Measurements from ENCODE around the gene RXRA. TPM values are rescaled to one million over a fixed set of nuclear protein-coding genes. Genes with fewer than 3 reads are reported as not detected.

RXRA gene
- total RNA-seq, 1 donor from 2014 or later: 22.8 TPM

DNA sequence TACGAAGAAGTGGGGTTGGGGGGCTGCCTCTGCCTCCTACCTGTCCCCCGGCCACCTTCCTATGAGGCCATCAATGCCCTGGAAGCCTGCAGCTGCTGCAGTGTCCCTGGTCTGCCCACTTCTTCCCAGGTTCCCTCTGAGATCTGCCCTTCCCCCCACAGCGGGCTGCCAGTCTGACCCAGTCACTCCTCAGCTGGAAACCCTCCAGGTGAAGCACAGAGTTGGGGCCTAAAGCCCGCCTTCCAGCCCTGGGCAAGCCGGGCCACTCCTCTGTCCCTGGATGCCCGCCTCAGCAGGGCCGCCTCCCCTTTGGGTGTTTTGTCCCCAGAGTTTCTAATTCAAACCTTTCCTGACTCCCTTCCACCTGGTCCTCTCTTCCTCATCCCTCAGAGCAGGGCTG is 137.0 kb downstream of the RXRA start:
- no peak for DNase-seq (ENCODE audit: low spot score)
- no peaks in the 10 kb centered on the region for H3K36me3 Mint-ChIP-seq (ENCODE audit: low read depth)
- H3K4me1 Mint-ChIP-seq (ENCODE audit: low read depth): no peaks in the 10 kb centered on the region
- H3K9me3 Mint-ChIP-seq: no peaks in the 10 kb centered on the region
- intact Hi-C loops (cut with micrococcal nuclease): no loop called here
- H3K27me3 Mint-ChIP-seq (ENCODE audit: low read depth): no peaks in the 10 kb centered on the region
- H3K4me3 Mint-ChIP-seq (ENCODE audit: low read depth): no peak overlapping the region
- H3K27ac Mint-ChIP-seq: no peak overlapping the region

GRCh38 chr9:134466869-134467616 is 140.8 kb downstream of the RXRA start:
- Mint-ChIP-seq H3K27me3 (ENCODE audit: low read depth) (no peaks in the 10 kb centered on the region), H3K36me3 (ENCODE audit: low read depth) (no peaks in the 10 kb centered on the region), H3K4me3 (ENCODE audit: low read depth) (no peak overlapping the region), H3K27ac (no peak overlapping the region), H3K4me1 (ENCODE audit: low read depth) (no peaks in the 10 kb centered on the region), H3K9me3 (no peaks in the 10 kb centered on the region)
- no peak for DNase-seq (ENCODE audit: low spot score)
- intact Hi-C loops (cut with micrococcal nuclease): no loop called here

GRCh38 chr9:134468358-134468757 is 142.1 kb downstream of the RXRA start:
- Mint-ChIP-seq H3K36me3 (ENCODE audit: low read depth) (no peaks in the 10 kb centered on the region), H3K27ac (no peak overlapping the region), H3K27me3 (ENCODE audit: low read depth) (no peaks in the 10 kb centered on the region), H3K4me1 (ENCODE audit: low read depth) (no peaks in the 10 kb centered on the region), H3K4me3 (ENCODE audit: low read depth) (no peak overlapping the region), H3K9me3 (no peaks in the 10 kb centered on the region)
- no peak for DNase-seq (ENCODE audit: low spot score)
- intact Hi-C loops (cut with micrococcal nuclease): no loop called here

DNA sequence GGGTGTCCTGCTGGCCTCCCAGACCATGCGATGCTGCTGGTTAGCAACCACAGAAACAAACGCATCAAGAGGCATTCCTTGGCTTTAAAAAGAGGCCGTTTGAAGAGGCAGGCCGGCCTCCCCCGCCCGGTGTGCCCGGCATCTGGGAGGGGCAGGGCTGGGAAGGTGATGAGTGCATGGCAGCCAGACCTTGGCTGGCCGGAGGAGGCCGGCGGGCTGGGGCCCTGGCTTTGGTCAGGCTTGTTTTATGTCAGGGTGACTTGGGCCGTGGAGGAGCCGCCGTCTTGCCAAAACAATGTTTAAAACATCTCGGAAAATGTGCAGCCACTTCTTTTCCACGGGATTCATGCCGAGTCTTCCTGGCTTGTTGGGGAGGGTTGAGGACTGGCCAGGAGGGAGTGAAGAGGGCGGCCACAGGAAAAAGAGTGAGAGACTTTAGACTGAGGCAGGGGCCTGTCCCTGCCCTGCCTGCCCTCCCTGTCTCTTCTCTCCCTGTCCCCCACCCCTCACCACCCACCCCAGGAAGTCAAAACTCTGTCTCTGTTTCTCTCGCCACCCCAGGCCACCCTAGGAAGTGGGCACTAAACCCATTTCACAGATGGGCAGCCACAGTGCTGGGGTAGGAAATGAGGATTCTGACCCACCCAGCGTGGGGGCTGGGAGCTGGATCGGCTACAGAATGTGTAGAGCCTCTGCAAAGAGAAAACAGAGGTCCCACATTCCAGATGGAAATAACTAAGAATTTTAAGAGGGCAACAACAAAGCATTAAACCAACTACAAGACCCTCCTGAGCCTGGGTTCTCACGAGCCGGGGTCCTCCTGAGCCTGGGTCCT is 143.0 kb downstream of the RXRA start:
- DNase-seq (ENCODE audit: low spot score): no peak
- Mint-ChIP-seq H3K36me3 (ENCODE audit: low read depth) (no peaks in the 10 kb centered on the region), H3K9me3 (no peaks in the 10 kb centered on the region), H3K27ac (no peak overlapping the region), H3K4me1 (ENCODE audit: low read depth) (no peaks in the 10 kb centered on the region), H3K27me3 (ENCODE audit: low read depth) (no peaks in the 10 kb centered on the region), H3K4me3 (ENCODE audit: low read depth) (no peak overlapping the region)
- intact Hi-C loops (cut with micrococcal nuclease): no loop called here

- H3K27ac Mint-ChIP-seq: no peak overlapping the region
- no peaks in the 10 kb centered on the region for H3K36me3 Mint-ChIP-seq (ENCODE audit: low read depth)
- intact Hi-C loops (cut with micrococcal nuclease): no loop called here
- no peaks in the 10 kb centered on the region for H3K4me1 Mint-ChIP-seq (ENCODE audit: low read depth)
- no peak for DNase-seq (ENCODE audit: low spot score)
- H3K4me3 Mint-ChIP-seq (ENCODE audit: low read depth): no peak overlapping the region
- H3K9me3 Mint-ChIP-seq: no peaks in the 10 kb centered on the region
- no peaks in the 10 kb centered on the region for H3K27me3 Mint-ChIP-seq (ENCODE audit: low read depth)
Measured at GRCh38 chr9:134472256-134472655, 146.0 kb downstream of the RXRA start.

GRCh38 chr9:134473141-134474054 is 147.1 kb downstream of the RXRA start:
- Mint-ChIP-seq H3K4me1 (ENCODE audit: low read depth) (no peaks in the 10 kb centered on the region), H3K36me3 (ENCODE audit: low read depth) (no peaks in the 10 kb centered on the region), H3K4me3 (ENCODE audit: low read depth) (no peak overlapping the region), H3K27me3 (ENCODE audit: low read depth) (no peaks in the 10 kb centered on the region), H3K27ac (no peak overlapping the region), H3K9me3 (no peaks in the 10 kb centered on the region)
- DNase-seq (ENCODE audit: low spot score): no peak
- intact Hi-C loops (cut with micrococcal nuclease): no loop called here

DNA sequence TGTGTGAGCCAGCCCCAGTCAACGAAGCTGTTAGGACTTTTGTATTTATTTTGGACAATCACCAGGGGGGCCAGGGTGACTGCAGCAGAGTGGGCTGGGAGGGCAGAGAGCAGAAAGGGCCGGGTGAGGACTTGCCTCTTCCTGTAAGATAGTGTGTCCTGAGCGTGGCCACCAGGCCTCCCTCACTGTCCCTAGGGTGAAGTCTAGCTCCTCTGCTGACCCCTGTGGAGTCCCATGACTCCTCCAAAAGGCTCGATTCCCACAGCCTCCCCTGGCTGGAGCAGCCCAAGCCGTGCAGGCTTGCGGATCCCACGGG is 147.8 kb downstream of the RXRA start:
- Mint-ChIP-seq H3K27me3 (ENCODE audit: low read depth) (no peaks in the 10 kb centered on the region), H3K4me3 (ENCODE audit: low read depth) (no peak overlapping the region), H3K27ac (no peak overlapping the region), H3K4me1 (ENCODE audit: low read depth) (no peaks in the 10 kb centered on the region), H3K9me3 (no peaks in the 10 kb centered on the region), H3K36me3 (ENCODE audit: low read depth) (no peaks in the 10 kb centered on the region)
- intact Hi-C loops (cut with micrococcal nuclease): no loop called here
- no peak for DNase-seq (ENCODE audit: low spot score)

GRCh38 chr9:134475011-134475790 is 148.9 kb downstream of the RXRA start:
- H3K9me3 Mint-ChIP-seq: no peaks in the 10 kb centered on the region
- intact Hi-C loops (cut with micrococcal nuclease): no loop called here
- no peak overlapping the region for H3K27ac Mint-ChIP-seq
- no peak overlapping the region for H3K4me3 Mint-ChIP-seq (ENCODE audit: low read depth)
- no peak for DNase-seq (ENCODE audit: low spot score)
- H3K27me3 Mint-ChIP-seq (ENCODE audit: low read depth): no peaks in the 10 kb centered on the region
- no peaks in the 10 kb centered on the region for H3K36me3 Mint-ChIP-seq (ENCODE audit: low read depth)
- no peaks in the 10 kb centered on the region for H3K4me1 Mint-ChIP-seq (ENCODE audit: low read depth)

DNA sequence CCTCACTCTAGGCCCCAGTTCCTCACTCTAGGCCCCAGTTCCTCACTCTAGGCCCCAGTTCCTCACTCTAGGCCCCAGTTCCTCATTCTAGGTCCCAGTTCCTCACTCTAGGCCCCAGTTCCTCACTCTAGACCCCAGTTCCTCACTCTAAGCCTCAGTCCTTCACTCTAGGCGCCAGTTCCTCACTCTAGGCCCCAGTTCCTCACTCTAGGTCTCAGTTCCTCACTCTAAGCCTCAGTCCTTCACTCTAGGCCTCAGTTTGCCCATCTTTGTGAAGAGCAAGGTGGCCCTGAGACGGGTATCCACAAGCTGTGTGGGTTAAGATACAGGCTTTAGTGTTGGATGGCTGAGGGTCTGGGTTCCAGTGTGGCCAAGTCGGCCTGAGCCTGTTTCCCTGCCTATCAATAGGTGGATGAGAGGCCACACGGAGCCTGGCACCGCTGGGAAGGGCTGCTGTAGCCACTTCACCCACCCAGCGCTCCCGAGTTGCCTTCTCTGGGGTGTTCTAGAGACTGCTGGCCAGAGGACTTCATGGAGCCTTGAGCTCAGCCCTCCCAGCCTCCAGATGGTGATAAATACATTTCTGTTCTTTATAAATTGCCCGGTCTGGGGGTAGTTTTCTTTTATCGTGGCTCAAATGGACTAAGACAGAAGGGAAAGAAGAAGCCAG is 150.2 kb downstream of the RXRA start:
- intact Hi-C loops (cut with micrococcal nuclease): no loop called here
- no peak overlapping the region for H3K4me3 Mint-ChIP-seq (ENCODE audit: low read depth)
- H3K9me3 Mint-ChIP-seq: no peaks in the 10 kb centered on the region
- DNase-seq (ENCODE audit: low spot score): no peak
- no peak overlapping the region for H3K27ac Mint-ChIP-seq
- no peaks in the 10 kb centered on the region for H3K4me1 Mint-ChIP-seq (ENCODE audit: low read depth)
- H3K36me3 Mint-ChIP-seq (ENCODE audit: low read depth): no peaks in the 10 kb centered on the region
- H3K27me3 Mint-ChIP-seq (ENCODE audit: low read depth): no peaks in the 10 kb centered on the region

DNA sequence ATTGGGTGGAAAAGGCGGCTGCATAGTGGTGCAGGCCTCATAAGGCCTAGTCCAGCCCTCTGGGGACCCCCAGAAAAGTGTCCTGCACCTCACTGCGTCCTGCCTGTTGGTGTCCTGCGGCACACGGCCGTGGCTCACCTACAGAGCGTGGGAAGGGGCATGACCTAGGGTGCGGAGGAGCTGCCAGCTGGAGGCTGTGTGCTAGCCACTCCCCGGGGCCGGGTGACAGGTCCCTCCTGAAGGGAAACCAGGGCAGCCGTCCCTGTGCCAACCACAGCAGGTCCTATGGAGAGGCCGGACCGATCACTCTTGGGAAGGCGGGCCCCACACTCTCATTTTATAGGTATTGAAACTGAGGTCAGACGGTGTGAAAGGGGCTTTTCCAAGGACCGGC is 150.7 kb downstream of the RXRA start:
- Mint-ChIP-seq H3K4me1 (ENCODE audit: low read depth) (no peaks in the 10 kb centered on the region), H3K27me3 (ENCODE audit: low read depth) (no peaks in the 10 kb centered on the region), H3K9me3 (no peaks in the 10 kb centered on the region), H3K36me3 (ENCODE audit: low read depth) (no peaks in the 10 kb centered on the region), H3K27ac (no peak overlapping the region), H3K4me3 (ENCODE audit: low read depth) (no peak overlapping the region)
- no peak for DNase-seq (ENCODE audit: low spot score)
- intact Hi-C loops (cut with micrococcal nuclease): no loop called here

DNA sequence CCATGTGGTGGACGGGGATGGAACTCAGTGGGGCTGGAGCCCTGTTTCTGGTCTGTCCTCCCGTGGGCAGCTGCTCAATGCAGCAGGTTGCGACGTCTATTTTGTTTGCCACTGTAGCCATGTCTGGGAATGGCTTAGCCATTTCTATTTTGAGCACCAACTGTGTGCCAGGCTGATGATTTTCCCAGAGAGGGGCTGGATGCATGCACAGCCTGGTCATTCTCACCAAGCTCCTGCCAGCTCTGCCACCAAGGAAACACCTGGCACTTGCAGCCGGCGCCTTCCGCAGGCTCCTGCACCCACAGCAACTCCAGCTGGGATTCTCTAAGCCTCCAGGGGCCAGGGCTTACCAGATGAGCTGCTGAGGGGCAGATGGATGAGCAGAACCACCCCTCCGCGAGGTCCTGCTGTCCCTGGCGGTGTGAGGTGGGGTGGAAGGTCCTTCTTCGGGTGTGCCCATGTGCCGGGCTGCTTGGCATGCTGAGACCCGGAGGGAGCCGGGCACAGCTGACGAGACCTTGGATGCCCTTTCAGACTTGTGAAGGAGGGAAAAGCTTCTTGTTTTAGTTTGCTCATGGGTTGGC is 151.2 kb downstream of the RXRA start:
- H3K4me3 Mint-ChIP-seq (ENCODE audit: low read depth): no peak overlapping the region
- intact Hi-C loops (cut with micrococcal nuclease): no loop called here
- no peak for DNase-seq (ENCODE audit: low spot score)
- no peaks in the 10 kb centered on the region for H3K27me3 Mint-ChIP-seq (ENCODE audit: low read depth)
- H3K36me3 Mint-ChIP-seq (ENCODE audit: low read depth): no peaks in the 10 kb centered on the region
- H3K4me1 Mint-ChIP-seq (ENCODE audit: low read depth): no peaks in the 10 kb centered on the region
- H3K9me3 Mint-ChIP-seq: no peaks in the 10 kb centered on the region
- no peak overlapping the region for H3K27ac Mint-ChIP-seq

GRCh38 chr9:134477927-134478326 is 151.7 kb downstream of the RXRA start:
- Mint-ChIP-seq H3K27me3 (ENCODE audit: low read depth) (no peaks in the 10 kb centered on the region), H3K36me3 (ENCODE audit: low read depth) (no peaks in the 10 kb centered on the region), H3K27ac (no peak overlapping the region), H3K4me1 (ENCODE audit: low read depth) (no peaks in the 10 kb centered on the region), H3K4me3 (ENCODE audit: low read depth) (no peak overlapping the region), H3K9me3 (no peaks in the 10 kb centered on the region)
- no peak for DNase-seq (ENCODE audit: low spot score)
- intact Hi-C loops (cut with micrococcal nuclease): no loop called here
